Hepatocyte (in vitro differentiated cells): ENCODE results near the gene DNMT1. TPM values are rescaled to one million over a fixed set of nuclear protein-coding genes. Genes with fewer than 3 reads are reported as not detected.

ENCODE experiments used
- DNase-seq: peaks from one replicate; pipeline ENCODE4 v3.0.0-alpha.2; 2016; ENCODE audit warnings: low spot score
- H2AFZ ChIP-seq: fragments of 200-600 bp; sonication (generic); 2 replicates; pipeline ENCODE4 v1.6.0; 2016; ENCODE audit warnings: antibody characterized with exemption, mild to moderate bottlenecking
- H3K27ac ChIP-seq: fragments of 200-600 bp; sonication (generic); 2 replicates; pipeline ENCODE4 v1.5.1; 2016; ENCODE audit warnings: mild to moderate bottlenecking
- H3K27me3 ChIP-seq: fragments of 200-600 bp; sonication (generic); 2 replicates; pipeline ENCODE4 v1.6.1; 2016
- H3K36me3 ChIP-seq: fragments of 200-600 bp; sonication (generic); replicated peaks from 2 replicates; pipeline ENCODE4 v1.5.1; 2016; ENCODE audit warnings: low read depth; ENCODE audit not compliant: insufficient read depth
- H3K4me1 ChIP-seq: fragments of 200-600 bp; sonication (generic); 2 replicates; pipeline ENCODE4 v1.5.1; 2016; ENCODE audit warnings: mild to moderate bottlenecking, moderate library complexity; ENCODE audit not compliant: insufficient read depth
- H3K4me2 ChIP-seq: fragments of 200-600 bp; sonication (generic); 2 replicates; pipeline ENCODE4 v1.6.0; 2016
- H3K4me3 ChIP-seq: fragments of 200-600 bp; sonication (generic); 2 replicates; pipeline ENCODE4 v1.5.1; 2016; ENCODE audit warnings: mild to moderate bottlenecking
- H3K79me2 ChIP-seq: fragments of 200-600 bp; sonication (generic); 2 replicates; pipeline ENCODE4 v1.6.0; 2017; ENCODE audit warnings: mild to moderate bottlenecking
- H3K9me2 ChIP-seq: fragments of 200-600 bp; sonication (generic); replicated peaks from 2 replicates; pipeline ENCODE4 v1.6.0; 2017; ENCODE audit warnings: mild to moderate bottlenecking; ENCODE audit not compliant: insufficient read depth
- H3K9me3 ChIP-seq: fragments of 200-600 bp; sonication (generic); 2 replicates; pipeline ENCODE4 v1.5.1; 2016; ENCODE audit warnings: low read depth, mild to moderate bottlenecking
- H4K20me1 ChIP-seq: fragments of 200-600 bp; sonication (generic); 2 replicates; pipeline ENCODE4 v1.6.0; 2016; ENCODE audit warnings: mild to moderate bottlenecking; ENCODE audit not compliant: insufficient read depth, poor library complexity, severe bottlenecking
- CTCF ChIP-seq: fragments of 200-600 bp; sonication (generic); IDR thresholded peaks from 2 replicates; pipeline ENCODE4 v1.5.1; 2016; ENCODE audit warnings: antibody characterized with exemption, mild to moderate bottlenecking; ENCODE audit not compliant: poor library complexity
- EZH2 ChIP-seq: fragments of 200-600 bp; sonication (generic); IDR thresholded peaks from 2 replicates; pipeline ENCODE4 v1.6.1; 2016; ENCODE audit warnings: antibody characterized with exemption, mild to moderate bottlenecking, borderline replicate concordance
- EZH2phosphoT487 ChIP-seq: fragments of 200-600 bp; sonication (generic); IDR thresholded peaks from one replicate; pipeline ENCODE4 v1.6.1; 2018; ENCODE audit warnings: antibody characterized with exemption, mild to moderate bottlenecking, low read depth, moderate library complexity; ENCODE audit not compliant: unreplicated experiment, severe bottlenecking
- WGBS: methylation state at CpG from one replicate; pipeline ENCODE4 v1.1.6; 2016; ENCODE audit warnings: low lambda C conversion rate; ENCODE audit errors: missing lambda C conversion rate; 5-methylcytosine and 5-hydroxymethylcytosine counted together
- polyA plus RNA-seq: library from polyadenylated mRNA; unstranded; fragments of >200 nt; fragmentation: Nextera tagmentation; extraction: Ambion mirVana; gene quantifications from 2 replicates; pipeline ENCODE4 v1.2.1, GENCODE V29; 2016
- total RNA-seq: library from RNA; depleted of rRNA; stranded (reverse); fragments of >200 nt; gene quantifications from 2 replicates; pipeline ENCODE4 v1.2.3, GENCODE V29; 2014

The DNMT1 gene
- total and polyA plus RNA-seq, 2 experiments from 2014 or later = 55.2 to 63.5 TPM

GRCh38 chr19:10105509-10106099 is 89.1 kb downstream of the DNMT1 start:
- Histone ChIP-seq H3K27ac (no peak overlapping the region), H3K79me2 (peaks cover 21% of the 10 kb centered on the region), H3K4me2 (peak overlapping the region; percentile 49), H3K9me3 (no peaks in the 10 kb centered on the region), H3K9me2 (no peaks in the 10 kb centered on the region), H3K36me3 (no peaks in the 10 kb centered on the region), H3K4me1 (peaks cover 7% of the 10 kb centered on the region), H2AFZ (no peak overlapping the region), H3K27me3 (no peaks in the 10 kb centered on the region), H4K20me1 (no peaks in the 10 kb centered on the region), H3K4me3 (no peak overlapping the region)
- TF ChIP-seq CTCF (no peak), EZH2 (no peak), EZH2phosphoT487 (no peak)
- 66% methylated on average over 15 of the region's 16 CpGs for WGBS
- no peak for DNase-seq

- H3K27me3 ChIP-seq = no peaks in the 10 kb centered on the region
- H4K20me1 ChIP-seq = no peaks in the 10 kb centered on the region
- TF ChIP-seq EZH2phosphoT487 = no peak
- TF ChIP-seq CTCF = no peak
- TF ChIP-seq EZH2 = no peak
- no peak overlapping the region for H3K4me2 ChIP-seq
- peaks cover 21% of the 10 kb centered on the region for H3K79me2 ChIP-seq
- peaks cover 7% of the 10 kb centered on the region for H3K4me1 ChIP-seq
- DNase-seq = no peak
- H3K27ac ChIP-seq = no peak overlapping the region
- WGBS = 72% methylated on average over 13 of the region's 15 CpGs
- no peaks in the 10 kb centered on the region for H3K36me3 ChIP-seq
- no peak overlapping the region for H3K4me3 ChIP-seq
- no peaks in the 10 kb centered on the region for H3K9me3 ChIP-seq
- H3K9me2 ChIP-seq = no peaks in the 10 kb centered on the region
- H2AFZ ChIP-seq = no peak overlapping the region
These were observed 89.9 kb downstream of the DNMT1 start for GRCh38 chr19:10104665-10105508.

- H3K9me3 ChIP-seq = no peaks in the 10 kb centered on the region
- H2AFZ ChIP-seq = no peak overlapping the region
- no peak overlapping the region for H3K27ac ChIP-seq
- no peak overlapping the region for H3K4me2 ChIP-seq
- H3K9me2 ChIP-seq = no peaks in the 10 kb centered on the region
- no peaks in the 10 kb centered on the region for H4K20me1 ChIP-seq
- no peaks in the 10 kb centered on the region for H3K27me3 ChIP-seq
- peaks cover 21% of the 10 kb centered on the region for H3K79me2 ChIP-seq
- H3K4me1 ChIP-seq = peaks cover 7% of the 10 kb centered on the region
- no peak overlapping the region for H3K4me3 ChIP-seq
- TF ChIP-seq EZH2 (no peak), CTCF (no peak), EZH2phosphoT487 (no peak)
- H3K36me3 ChIP-seq = no peaks in the 10 kb centered on the region
- DNase-seq = no peak
These were observed 90.6 kb downstream of the DNMT1 start for GRCh38 chr19:10104130-10104513.
